Non-pigmented ciliary epithelial cell (primary cell): ENCODE measurements around the gene NOC2L.

ENCODE experiments used
- DNase-seq: peaks from one replicate; pipeline ENCODE4 v3.0.0-alpha.2; 2010; ENCODE audit warnings: low read depth

NOC2L gene

GRCh38 chr1:929712-930632 is 29.1 kb downstream of the NOC2L start:
- DNase-seq = no peak

- DNase-seq = no peak
Measured at GRCh38 chr1:928825-929661, 30.0 kb downstream of the NOC2L start.

- DNase-seq = no peak
Measured at GRCh38 chr1:927748-928147, 31.3 kb downstream of the NOC2L start.

- no peak for DNase-seq
Measured at GRCh38 chr1:927234-927633, 31.8 kb downstream of the NOC2L start.

GRCh38 chr1:925561-926421 is 33.3 kb downstream of the NOC2L start:
- DNase-seq = no peak

GRCh38 chr1:924656-925560 is 34.1 kb downstream of the NOC2L start:
- no peak for DNase-seq

- no peak for DNase-seq
Measured at GRCh38 chr1:923991-924655, 34.9 kb downstream of the NOC2L start.

- no peak for DNase-seq
Measured at GRCh38 chr1:923131-923990, 35.7 kb downstream of the NOC2L start, which contains the start of gene SAMD11. Gene SAMD11, plus strand, starts transcription at chr1:923923. Its CDS starts 509 bp downstream, at chr1:924432.

GRCh38 chr1:921011-921837 is 37.8 kb downstream of the NOC2L start:
- no peak for DNase-seq

- no peak for DNase-seq
Measured at GRCh38 chr1:920521-920920, 38.5 kb downstream of the NOC2L start.

GRCh38 chr1:920010-920409 is 39.0 kb downstream of the NOC2L start:
- no peak for DNase-seq

- no peak for DNase-seq
Measured at GRCh38 chr1:919271-919872, 39.7 kb downstream of the NOC2L start.

GRCh38 chr1:918843-919242 is 40.2 kb downstream of the NOC2L start:
- no peak for DNase-seq

- no peak for DNase-seq
Measured at GRCh38 chr1:918353-918752, 40.7 kb downstream of the NOC2L start.

GRCh38 chr1:917466-918091 is 41.5 kb downstream of the NOC2L start:
- DNase-seq = no peak

GRCh38 chr1:917076-917459 is 42.0 kb downstream of the NOC2L start:
- no peak for DNase-seq
